Fibroblast of gingiva (primary cell): ENCODE results near the gene ADAMTS16.

Source experiments
- DNase-seq: peaks from one replicate; pipeline ENCODE4 v3.0.0-alpha.2; 2011; ENCODE audit warnings: low read depth

ADAMTS16 gene

GRCh38 chr5:5183189-5183699 lies 43.1 kb downstream of the ADAMTS16 start:
- DNase-seq = no peak

GRCh38 chr5:5183933-5184332 lies 43.8 kb downstream of the ADAMTS16 start:
- DNase-seq = no peak

- DNase-seq = no peak
Observed at GRCh38 chr5:5188376-5189050, 48.4 kb downstream of the ADAMTS16 start.

- DNase-seq = no peak
Observed at GRCh38 chr5:5189051-5189430, 48.9 kb downstream of the ADAMTS16 start.

GRCh38 chr5:5191906-5192305 lies 51.8 kb downstream of the ADAMTS16 start:
- DNase-seq = no peak

GRCh38 chr5:5192681-5193080 lies 52.6 kb downstream of the ADAMTS16 start:
- DNase-seq = no peak

- DNase-seq = no peak
Observed at GRCh38 chr5:5195128-5195918, 55.2 kb downstream of the ADAMTS16 start.

GRCh38 chr5:5198135-5198534 lies 58.0 kb downstream of the ADAMTS16 start:
- no peak for DNase-seq

GRCh38 chr5:5198815-5199214 lies 58.7 kb downstream of the ADAMTS16 start:
- no peak for DNase-seq

- DNase-seq = no peak
Observed at GRCh38 chr5:5199495-5199894, 59.4 kb downstream of the ADAMTS16 start.

GRCh38 chr5:5200133-5200532 lies 60.0 kb downstream of the ADAMTS16 start:
- no peak for DNase-seq

GRCh38 chr5:5202321-5202720 lies 62.2 kb downstream of the ADAMTS16 start:
- DNase-seq = no peak

GRCh38 chr5:5203451-5203850 lies 63.3 kb downstream of the ADAMTS16 start:
- no peak for DNase-seq

GRCh38 chr5:5207828-5208227 lies 67.7 kb downstream of the ADAMTS16 start:
- DNase-seq = no peak

GRCh38 chr5:5209089-5209488 lies 69.0 kb downstream of the ADAMTS16 start:
- DNase-seq = peak; percentile 16

- no peak for DNase-seq
Observed at GRCh38 chr5:5209510-5210286, 69.6 kb downstream of the ADAMTS16 start.

GRCh38 chr5:5217371-5217770 lies 77.2 kb downstream of the ADAMTS16 start:
- no peak for DNase-seq

- no peak for DNase-seq
Observed at GRCh38 chr5:5218396-5218795, 78.3 kb downstream of the ADAMTS16 start.

GRCh38 chr5:5219541-5219940 lies 79.4 kb downstream of the ADAMTS16 start:
- DNase-seq = no peak

- no peak for DNase-seq
Observed at GRCh38 chr5:5220901-5221631, 80.9 kb downstream of the ADAMTS16 start.

- no peak for DNase-seq
Observed at GRCh38 chr5:5221724-5222123, 81.6 kb downstream of the ADAMTS16 start.

GRCh38 chr5:5231576-5231975 lies 91.4 kb downstream of the ADAMTS16 start:
- DNase-seq = no peak
